OCI-LY7 (cell line): ENCODE results near the gene ELK4.

Experiments used
- EZH2phosphoT487 ChIP-seq: fragments of 200-600 bp; sonication (generic); IDR thresholded peaks from 2 replicates; pipeline ENCODE4 v1.6.1; 2018; ENCODE audit warnings: low read depth, borderline replicate concordance, mild to moderate bottlenecking, mixed run types, antibody characterized with exemption, low read length, moderate library complexity, mixed read lengths
- TF ChIP-seq, protein P1 (sequence below): fragments of 200-600 bp; sonication (generic); conservative IDR thresholded peaks from 2 replicates; pipeline ENCODE4 v1.5.1; 2014; ENCODE audit warnings: mild to moderate bottlenecking, antibody characterized with exemption, low read length, moderate library complexity, mixed read lengths

GRCh38 chr1:205613854-205614412, 17.9 kb downstream of the ELK4 start:
- TF ChIP-seq, protein P1, sequence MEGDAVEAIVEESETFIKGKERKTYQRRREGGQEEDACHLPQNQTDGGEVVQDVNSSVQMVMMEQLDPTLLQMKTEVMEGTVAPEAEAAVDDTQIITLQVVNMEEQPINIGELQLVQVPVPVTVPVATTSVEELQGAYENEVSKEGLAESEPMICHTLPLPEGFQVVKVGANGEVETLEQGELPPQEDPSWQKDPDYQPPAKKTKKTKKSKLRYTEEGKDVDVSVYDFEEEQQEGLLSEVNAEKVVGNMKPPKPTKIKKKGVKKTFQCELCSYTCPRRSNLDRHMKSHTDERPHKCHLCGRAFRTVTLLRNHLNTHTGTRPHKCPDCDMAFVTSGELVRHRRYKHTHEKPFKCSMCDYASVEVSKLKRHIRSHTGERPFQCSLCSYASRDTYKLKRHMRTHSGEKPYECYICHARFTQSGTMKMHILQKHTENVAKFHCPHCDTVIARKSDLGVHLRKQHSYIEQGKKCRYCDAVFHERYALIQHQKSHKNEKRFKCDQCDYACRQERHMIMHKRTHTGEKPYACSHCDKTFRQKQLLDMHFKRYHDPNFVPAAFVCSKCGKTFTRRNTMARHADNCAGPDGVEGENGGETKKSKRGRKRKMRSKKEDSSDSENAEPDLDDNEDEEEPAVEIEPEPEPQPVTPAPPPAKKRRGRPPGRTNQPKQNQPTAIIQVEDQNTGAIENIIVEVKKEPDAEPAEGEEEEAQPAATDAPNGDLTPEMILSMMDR, result no peak
- no peak for TF ChIP-seq EZH2phosphoT487
